Prostate gland (tissue), 2 donors: ENCODE results near the gene RASSF9. TPM values are rescaled to one million over a fixed set of nuclear protein-coding genes. Genes with fewer than 3 reads are reported as not detected.

Experiments used
- DNase-seq: peaks from one replicate; pipeline ENCODE4 v3.0.0-alpha.2; 2019; ENCODE audit warnings: low spot score
- H3K27ac ChIP-seq, 2 donors: fragments of 200-600 bp; sonication (generic); 2 replicates each; pipeline ENCODE4 v1.5.1; 2017 to 2019
- H3K27me3 ChIP-seq: fragments of 200-600 bp; sonication (generic); replicated peaks from 2 replicates; pipeline ENCODE4 v1.5.1; 2019; ENCODE audit not compliant: insufficient read depth
- H3K36me3 ChIP-seq, 2 donors: fragments of 200-600 bp; sonication (generic); 1 replicate in 1 of 2; 2 replicates in 1 of 2; pipeline versions ENCODE4 v1.5.1 to v1.8.1; 2017 to 2019
- H3K4me1 ChIP-seq: fragments of 200-600 bp; sonication (generic); replicated peaks from 2 replicates; pipeline ENCODE4 v1.5.1; 2019
- H3K4me3 ChIP-seq, 2 donors: fragments of 200-600 bp; sonication (generic); 2 replicates each; pipeline ENCODE4 v1.5.1; 2017 to 2019
- H3K9me3 ChIP-seq: fragments of 200-600 bp; sonication (generic); 2 replicates; pipeline ENCODE4 v1.5.1; 2017
- POLR2A ChIP-seq: fragments of 450-650 bp; IDR thresholded peaks from one replicate; pipeline ENCODE4 v1.6.1; 2016; ENCODE audit warnings: antibody characterized with exemption, mild to moderate bottlenecking
- POLR2AphosphoS5 ChIP-seq: sonication (generic); formaldehyde crosslinking; IDR thresholded peaks from one replicate; pipeline ENCODE4 v1.6.1; 2017; ENCODE audit warnings: antibody characterized with exemption
- WGBS: methylation state at CpG from one replicate; pipeline ENCODE4 v1.1.5; 2018; 5-methylcytosine and 5-hydroxymethylcytosine counted together
- intact Hi-C: fragments of 100-400 bp; cut with DNase I; formaldehyde crosslinking; loops from one replicate; pipeline ENCODE4 v1.14.2; 2022
- total RNA-seq, 2 donors: library from RNA; depleted of rRNA; stranded (reverse); fragments of >200 nt; gene quantifications; one replicate each; pipeline ENCODE4 v1.1.0, GENCODE V29; 2016
- TF ChIP-seq, protein P1 (sequence below), 4 experiments: fragments of 200-600 bp in 2 of 4; fragments of 450-650 bp in 2 of 4; sonication (generic) in 2 of 4; IDR thresholded peaks; 1 replicate in 3 of 4; 2 replicates in 1 of 4; pipeline ENCODE4 v1.5.1; 2016 to 2019; ENCODE audit warnings: antibody characterized with exemption in 4 of 4, mild to moderate bottlenecking in 2 of 4, moderate library complexity in 2 of 4

Gene RASSF9
- total RNA-seq, 2 donors from 2014 or later, result 1.4 to 3.5 TPM

DNA sequence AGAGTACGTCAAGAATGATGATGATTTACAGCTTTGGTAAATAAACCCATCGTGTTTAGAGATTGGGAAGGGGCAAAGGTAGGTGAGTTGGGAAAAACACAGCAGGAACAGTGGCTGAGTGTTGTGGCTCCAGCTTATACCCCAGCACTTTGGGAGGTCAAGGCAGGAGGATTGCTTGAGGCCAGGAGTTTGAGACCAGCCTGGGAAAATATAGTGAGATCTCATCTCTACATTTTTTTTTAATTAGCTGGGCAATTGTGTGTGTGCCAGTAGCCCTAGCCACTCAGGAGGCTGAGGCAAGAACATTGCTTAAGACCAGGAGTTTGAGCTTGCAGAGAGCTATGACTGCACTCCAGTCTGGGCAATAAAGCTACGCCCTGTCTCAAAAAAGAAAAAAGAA, 77.1 kb downstream of the RASSF9 start:
- H3K4me3 ChIP-seq, result no peak overlapping the region
- no peaks in the 10 kb centered on the region for H3K36me3 ChIP-seq
- intact Hi-C loops, result no loop called here
- TF ChIP-seq POLR2AphosphoS5, result no peak
- TF ChIP-seq, protein P1, sequence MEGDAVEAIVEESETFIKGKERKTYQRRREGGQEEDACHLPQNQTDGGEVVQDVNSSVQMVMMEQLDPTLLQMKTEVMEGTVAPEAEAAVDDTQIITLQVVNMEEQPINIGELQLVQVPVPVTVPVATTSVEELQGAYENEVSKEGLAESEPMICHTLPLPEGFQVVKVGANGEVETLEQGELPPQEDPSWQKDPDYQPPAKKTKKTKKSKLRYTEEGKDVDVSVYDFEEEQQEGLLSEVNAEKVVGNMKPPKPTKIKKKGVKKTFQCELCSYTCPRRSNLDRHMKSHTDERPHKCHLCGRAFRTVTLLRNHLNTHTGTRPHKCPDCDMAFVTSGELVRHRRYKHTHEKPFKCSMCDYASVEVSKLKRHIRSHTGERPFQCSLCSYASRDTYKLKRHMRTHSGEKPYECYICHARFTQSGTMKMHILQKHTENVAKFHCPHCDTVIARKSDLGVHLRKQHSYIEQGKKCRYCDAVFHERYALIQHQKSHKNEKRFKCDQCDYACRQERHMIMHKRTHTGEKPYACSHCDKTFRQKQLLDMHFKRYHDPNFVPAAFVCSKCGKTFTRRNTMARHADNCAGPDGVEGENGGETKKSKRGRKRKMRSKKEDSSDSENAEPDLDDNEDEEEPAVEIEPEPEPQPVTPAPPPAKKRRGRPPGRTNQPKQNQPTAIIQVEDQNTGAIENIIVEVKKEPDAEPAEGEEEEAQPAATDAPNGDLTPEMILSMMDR (IDR thresholded peaks at IDR 0.05), result no peak
- no peak for TF ChIP-seq POLR2A
- WGBS, result 69% methylated on average over 3 of the region's 3 CpGs
- no peaks in the 10 kb centered on the region for H3K27me3 ChIP-seq
- H3K9me3 ChIP-seq, result no peaks in the 10 kb centered on the region
- no peak overlapping the region for H3K27ac ChIP-seq
- no peak for DNase-seq
- H3K4me1 ChIP-seq, result no peaks in the 10 kb centered on the region

- TF ChIP-seq, protein P1 (IDR thresholded peaks at IDR 0.05), result no peak
- TF ChIP-seq POLR2A (no peak), POLR2AphosphoS5 (no peak)
- Histone ChIP-seq H3K4me3 (no peak overlapping the region), H3K9me3 (no peaks in the 10 kb centered on the region), H3K36me3 (no peaks in the 10 kb centered on the region), H3K27ac (no peak overlapping the region), H3K4me1 (no peaks in the 10 kb centered on the region), H3K27me3 (no peaks in the 10 kb centered on the region)
- intact Hi-C loops, result no loop called here
- DNase-seq, result no peak
Measured at GRCh38 chr12:85755760-85756159, 80.4 kb downstream of the RASSF9 start.

Other genes starting within 250 kb of the RASSF9 start
- gene NTS, start 37.9 kb upstream of the RASSF9 start, total RNA-seq, result under 1 TPM in 1 of 2 donors, not detected in 1; 0.96 TPM